Activated CD4-positive, alpha-beta T cell treated with anti-CD3 and anti-CD28 coated beads for 48 hours (primary cell): ENCODE measurements around the gene USP46.
A peak's percentile ranks its signal among the peaks of the same experiment; 100 is the strongest.

Experiments
- DNase-seq: peaks from one replicate; pipeline ENCODE4 v3.0.0-alpha.2; 2020

Gene USP46, protein sequence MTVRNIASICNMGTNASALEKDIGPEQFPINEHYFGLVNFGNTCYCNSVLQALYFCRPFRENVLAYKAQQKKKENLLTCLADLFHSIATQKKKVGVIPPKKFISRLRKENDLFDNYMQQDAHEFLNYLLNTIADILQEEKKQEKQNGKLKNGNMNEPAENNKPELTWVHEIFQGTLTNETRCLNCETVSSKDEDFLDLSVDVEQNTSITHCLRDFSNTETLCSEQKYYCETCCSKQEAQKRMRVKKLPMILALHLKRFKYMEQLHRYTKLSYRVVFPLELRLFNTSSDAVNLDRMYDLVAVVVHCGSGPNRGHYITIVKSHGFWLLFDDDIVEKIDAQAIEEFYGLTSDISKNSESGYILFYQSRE

GRCh38 chr4:52659001-52659721 is at the start of gene USP46:
TSS of gene USP46 (minus strand) at chr4:52659301. CDS start at chr4:52659150, 151 bp downstream.
- peak; percentile 64 for DNase-seq

GRCh38 chr4:52704661-52705060 is 45.6 kb upstream of the USP46 start:
- DNase-seq = no peak

GRCh38 chr4:52704133-52704532 is 45.0 kb upstream of the USP46 start:
- DNase-seq = no peak

GRCh38 chr4:52701207-52701606 is 42.1 kb upstream of the USP46 start:
- no peak for DNase-seq

DNA sequence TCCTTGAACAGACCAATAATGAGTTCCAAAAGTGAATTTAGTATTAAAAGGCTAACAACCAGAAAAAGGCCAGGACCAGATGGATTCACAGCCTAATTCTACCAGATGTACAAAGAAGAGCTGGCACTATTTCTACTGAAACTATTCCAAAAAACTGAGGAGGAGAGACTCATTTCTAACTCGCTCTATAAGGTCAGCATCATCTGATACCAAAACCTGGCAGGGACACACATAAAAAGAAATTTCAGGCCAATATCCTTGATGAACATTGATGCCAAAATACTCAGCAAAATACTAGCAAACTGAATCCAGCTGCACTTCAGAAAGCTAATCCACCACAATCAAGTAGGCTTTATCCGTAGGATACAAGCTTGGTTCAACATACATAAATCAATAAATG is 35.8 kb upstream of the USP46 start:
- DNase-seq = no peak

- DNase-seq = no peak
Observed at GRCh38 chr4:52693492-52693891, 34.4 kb upstream of the USP46 start.

DNA sequence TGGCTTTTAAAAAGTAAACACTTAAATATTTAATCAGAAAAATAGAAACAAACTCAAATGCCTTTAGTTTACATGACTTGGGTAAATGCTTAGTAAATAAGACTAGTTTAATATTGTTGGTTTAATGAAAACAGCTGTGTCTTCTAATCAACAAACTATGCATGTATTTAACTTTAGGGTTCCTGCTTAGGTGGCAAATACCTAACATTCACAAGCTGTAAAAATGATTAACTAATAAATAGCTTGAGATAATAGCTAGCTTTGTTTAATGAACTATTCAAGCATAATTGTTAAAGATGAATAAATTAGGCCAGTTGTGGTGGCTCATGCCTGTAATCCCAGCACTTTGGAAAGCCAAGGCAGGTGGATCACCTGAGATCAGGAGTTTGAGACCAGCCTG is 30.0 kb upstream of the USP46 start:
- no peak for DNase-seq

GRCh38 chr4:52687696-52688095 is 28.6 kb upstream of the USP46 start:
- no peak for DNase-seq

DNA sequence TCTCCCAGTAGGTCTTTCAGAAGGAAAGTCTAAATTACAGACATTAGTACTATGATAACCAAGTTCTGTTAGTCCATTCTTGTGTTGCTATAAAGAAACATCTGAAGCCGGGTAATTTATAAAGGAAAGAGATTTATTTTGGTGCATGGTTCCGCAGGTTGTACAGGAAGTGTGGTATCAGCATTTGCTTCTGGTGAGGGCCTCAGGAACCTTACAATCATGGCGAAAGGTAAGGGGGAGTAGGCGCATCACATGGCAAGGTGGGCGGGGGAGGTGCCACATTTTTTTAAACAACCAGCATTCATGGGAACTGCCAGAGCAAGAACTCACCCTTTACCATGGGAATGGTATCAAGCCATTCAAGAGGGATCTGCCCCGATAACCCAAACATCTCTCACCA is 26.2 kb upstream of the USP46 start:
- DNase-seq = no peak

- DNase-seq = no peak
Observed at GRCh38 chr4:52684896-52685295, 25.8 kb upstream of the USP46 start.

- no peak for DNase-seq
Observed at GRCh38 chr4:52680381-52680780, 21.3 kb upstream of the USP46 start.

DNA sequence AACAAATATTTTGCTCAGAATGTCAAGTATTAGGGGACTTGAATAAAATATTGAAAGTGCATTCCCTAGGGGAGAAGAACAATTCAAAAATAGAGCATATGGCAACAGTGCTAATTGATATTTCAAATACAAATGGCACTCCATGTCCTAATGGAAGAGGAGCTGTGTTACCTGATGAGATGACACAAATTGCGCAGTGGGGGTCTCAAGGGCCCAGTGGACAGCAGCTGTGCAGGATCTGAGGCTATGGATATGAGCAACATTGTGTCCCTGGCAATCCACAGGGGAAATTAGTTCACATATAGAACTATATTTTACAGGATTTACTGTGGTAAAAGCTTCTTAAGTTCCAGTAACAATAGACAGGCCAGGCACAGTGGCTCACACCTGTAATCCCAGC is 17.4 kb upstream of the USP46 start:
- no peak for DNase-seq

DNA sequence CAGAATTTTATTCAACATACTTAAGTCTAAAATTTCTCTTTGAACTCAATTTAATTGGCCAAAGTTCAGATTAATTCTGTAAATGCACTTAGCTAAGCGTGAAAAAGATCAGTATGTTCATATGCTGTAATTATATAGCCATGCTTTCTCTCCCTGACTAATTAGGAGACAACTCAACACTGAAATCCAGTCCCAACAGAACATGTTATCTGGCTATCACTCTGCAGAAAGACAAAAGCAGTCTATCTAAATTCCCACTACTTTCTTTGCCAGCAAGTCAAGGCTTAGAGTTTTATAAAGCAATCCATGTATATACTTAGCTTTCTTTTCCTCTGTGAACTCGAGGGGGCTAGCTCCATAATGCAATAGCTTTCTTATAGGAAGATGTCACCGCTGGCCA is 16.0 kb upstream of the USP46 start:
- no peak for DNase-seq

GRCh38 chr4:52670739-52671138 is 11.6 kb upstream of the USP46 start:
- DNase-seq = no peak

- no peak for DNase-seq
Observed at GRCh38 chr4:52670121-52670520, 11.0 kb upstream of the USP46 start.

DNA sequence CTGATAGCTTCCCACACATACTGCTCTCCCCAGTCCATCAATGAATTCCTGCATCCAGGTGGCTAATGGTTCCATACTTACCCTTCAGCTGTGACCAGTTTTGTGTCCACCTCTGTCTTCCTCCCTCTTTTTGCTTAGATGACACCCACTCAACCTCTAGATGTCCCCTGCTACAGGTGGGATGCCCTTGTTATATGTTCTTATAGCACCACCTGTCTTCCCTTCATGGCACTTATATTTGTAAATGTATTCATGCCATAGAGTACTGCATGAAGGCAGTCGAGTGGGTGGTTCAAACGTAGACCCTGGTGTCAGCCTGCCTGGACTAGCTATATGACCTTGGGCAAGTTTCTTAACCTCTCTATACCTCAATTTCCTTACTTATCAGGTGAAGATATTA is 6.5 kb upstream of the USP46 start:
- DNase-seq = no peak

- no peak for DNase-seq
Observed at GRCh38 chr4:52664479-52664878, 5.4 kb upstream of the USP46 start.

GRCh38 chr4:52661966-52662690 is 3.0 kb upstream of the USP46 start:
- DNase-seq = no peak

- DNase-seq = no peak
Observed at GRCh38 chr4:52660643-52661042, 1.5 kb upstream of the USP46 start.

DNA sequence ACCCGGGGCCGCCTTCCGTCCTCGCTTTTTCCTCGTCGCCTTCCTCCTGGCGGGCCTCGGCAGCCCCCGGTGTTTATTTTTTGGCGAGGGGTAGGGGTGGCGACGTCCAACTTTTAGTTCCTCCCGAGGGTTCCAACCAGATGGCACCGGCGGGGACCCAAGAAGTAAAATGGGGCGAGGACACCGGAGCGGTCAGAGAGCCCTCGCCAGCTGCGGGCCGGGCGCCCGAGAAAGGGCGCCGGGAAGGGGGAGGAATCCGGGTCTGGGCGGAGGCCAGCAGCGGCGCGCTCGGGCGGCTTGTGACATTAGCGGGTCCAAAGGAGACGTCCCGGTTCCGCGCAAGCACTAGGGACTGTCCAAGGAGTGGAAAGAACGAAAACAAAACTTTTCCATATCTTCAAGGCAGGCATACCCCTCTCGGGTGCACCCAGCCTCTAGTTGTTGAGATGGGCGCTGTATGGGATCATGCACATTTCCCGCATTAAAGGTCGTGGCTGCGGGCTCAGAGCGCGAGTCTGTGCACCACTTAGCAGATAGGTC is 691 bp upstream of the USP46 start:
- DNase-seq = peak; percentile 21

DNA sequence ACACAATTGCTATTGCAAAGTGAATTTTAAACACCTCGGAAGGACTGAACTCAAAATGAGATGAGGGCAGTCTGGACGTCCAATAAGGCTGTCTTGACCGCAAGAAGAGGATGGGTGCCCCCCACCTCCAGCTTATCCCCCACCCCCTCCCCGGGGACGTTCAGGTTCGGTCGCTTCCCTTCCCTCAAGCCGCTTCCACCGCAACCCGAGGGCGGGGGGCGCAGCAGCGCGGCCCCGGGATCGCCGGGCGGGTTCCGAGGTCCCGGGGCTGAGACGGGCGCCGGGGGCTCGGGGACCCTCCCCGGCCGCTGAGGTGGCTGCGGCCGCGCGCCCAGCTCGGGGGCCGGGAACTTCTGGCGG is 480 bp downstream of the USP46 start:
- DNase-seq = no peak

DNA sequence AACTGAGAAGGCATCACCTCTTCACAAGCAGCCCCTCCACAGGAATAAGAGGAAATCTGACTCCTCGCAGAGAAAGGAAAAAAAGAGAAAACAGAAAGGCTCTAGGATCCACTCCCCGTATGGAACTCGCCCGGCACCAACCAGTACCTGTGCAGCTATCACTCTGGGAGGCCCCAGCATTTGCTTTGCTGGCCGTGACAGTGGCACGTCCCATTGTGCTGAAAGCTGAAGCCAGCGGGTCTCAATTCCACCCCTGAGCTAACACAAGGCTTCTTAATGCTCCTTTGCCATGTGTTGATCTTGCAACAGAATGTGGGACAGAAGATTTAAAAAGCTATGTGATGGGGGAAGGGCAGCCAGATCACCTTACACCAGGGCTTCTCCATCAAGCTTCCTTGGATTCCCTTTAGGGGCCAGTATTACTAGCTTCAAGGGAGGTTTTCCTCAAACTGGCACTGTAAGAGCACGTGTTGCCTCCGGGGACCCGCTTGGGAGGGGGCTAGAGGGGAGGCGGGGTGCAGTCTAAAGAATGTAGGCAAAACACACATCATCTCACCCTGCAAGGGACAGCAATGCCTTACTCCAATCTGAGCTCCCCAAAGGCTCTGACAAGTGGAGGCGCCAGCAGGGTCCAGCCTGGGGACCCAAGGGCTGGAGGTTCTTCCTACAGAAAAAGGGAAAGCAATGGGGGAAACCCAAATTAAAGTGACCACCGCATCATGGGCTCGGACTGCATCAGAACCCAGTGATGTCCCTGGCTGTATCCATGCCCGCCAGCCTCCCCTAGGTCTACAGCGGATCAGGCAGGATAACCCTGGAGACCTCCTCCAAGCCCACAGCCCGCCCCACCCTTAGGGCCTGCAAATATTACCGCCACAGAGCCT is 1.2 kb downstream of the USP46 start:
- DNase-seq = no peak

DNA sequence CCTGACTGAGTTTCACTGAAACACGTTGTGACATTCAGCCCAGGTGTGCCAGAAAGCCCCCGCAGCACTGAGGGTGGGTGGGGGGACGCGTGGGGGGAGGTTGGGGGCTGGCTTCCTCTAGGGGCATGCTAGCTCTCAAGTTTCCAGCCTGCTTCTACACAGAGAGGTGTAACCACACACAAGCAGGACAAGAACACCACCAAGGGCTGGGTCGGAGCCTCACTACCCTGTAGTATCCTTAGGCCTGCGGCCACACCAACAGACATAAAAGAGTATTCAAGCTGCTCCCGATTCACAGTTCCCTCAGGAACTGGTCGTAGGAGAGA is 1.8 kb downstream of the USP46 start:
- no peak for DNase-seq
